Spinal cord (tissue), 10 donors: ENCODE data around the gene SHKBP1. TPM values are rescaled to one million over a fixed set of nuclear protein-coding genes. Genes with fewer than 3 reads are reported as not detected.

Source experiments
- DNase-seq, 6 donors: peaks; one replicate each; pipeline versions ENCODE4 v3.0.0 to v3.0.0-alpha.2; 2013 to 2015; ENCODE audit warnings: low spot score in 6 of 6, low read depth in 4 of 6
- H3K27ac ChIP-seq: one replicate; pipeline ENCODE4 v1.5.1; 2013; ENCODE audit warnings: low read depth, low read length, control low read depth
- H3K27me3 ChIP-seq: one replicate; pipeline ENCODE4 v1.6.1; 2013; ENCODE audit warnings: low read length; ENCODE audit not compliant: control insufficient read depth, insufficient read depth
- H3K36me3 ChIP-seq: one replicate; pipeline ENCODE4 v1.6.1; 2013; ENCODE audit warnings: low read length; ENCODE audit not compliant: control insufficient read depth, insufficient read depth
- H3K4me1 ChIP-seq: one replicate; pipeline ENCODE4 v1.6.1; 2013; ENCODE audit warnings: low read length; ENCODE audit not compliant: control insufficient read depth, insufficient read depth
- H3K4me3 ChIP-seq: one replicate; pipeline ENCODE4 v1.5.1; 2013; ENCODE audit warnings: low read depth, low read length, control low read depth
- H3K9me3 ChIP-seq: one replicate; pipeline ENCODE4 v1.6.1; 2013; ENCODE audit warnings: low read length; ENCODE audit not compliant: control insufficient read depth, insufficient read depth
- WGBS: methylation state at CpG from one replicate; pipeline ENCODE4 v1.1.5; 2013; ENCODE audit warnings: missing lambda C conversion rate; ENCODE audit not compliant: insufficient coverage; 5-methylcytosine and 5-hydroxymethylcytosine counted together
- polyA plus RNA-seq, 2 donors: library from polyadenylated mRNA; unstranded; fragments of 120-200 nt; gene quantifications; one replicate each; pipeline ENCODE4 v1.2.1, GENCODE V29; 2013; ENCODE audit not compliant: insufficient read length in 2 of 2
- total RNA-seq, 2 donors: library from RNA; depleted of rRNA in 1 of 2; stranded (reverse); fragments of 120-200 nt in 1 of 2; fragments of >200 nt in 1 of 2; gene quantifications; one replicate each; pipeline versions ENCODE4 v1.2.3 to v1.2.4, GENCODE V29; 2013 to 2014
- donor health status: healthy.

SHKBP1 gene
- total and polyA plus RNA-seq, 4 donors, result 9.6 to 43.1 (median 24.4) TPM

GRCh38 chr19:40626918-40627317, 50.2 kb downstream of the SHKBP1 start:
- H3K4me1 ChIP-seq, result peaks cover 10% of the 10 kb centered on the region
- no peak overlapping the region for H3K4me3 ChIP-seq
- DNase-seq, result no peak
- 90% methylated on average over 24 of the region's 24 CpGs for WGBS
- no peak overlapping the region for H3K27ac ChIP-seq
- H3K9me3 ChIP-seq, result no peaks in the 10 kb centered on the region
- H3K27me3 ChIP-seq, result no peaks in the 10 kb centered on the region
- H3K36me3 ChIP-seq, result peaks cover 57% of the 10 kb centered on the region

GRCh38 chr19:40627486-40628279, 51.0 kb downstream of the SHKBP1 start:
- WGBS, result 87% methylated on average over 39 of the region's 39 CpGs
- Histone ChIP-seq H3K4me1 (peaks cover 10% of the 10 kb centered on the region), H3K4me3 (no peak overlapping the region), H3K36me3 (peaks cover 50% of the 10 kb centered on the region), H3K27me3 (no peaks in the 10 kb centered on the region), H3K27ac (no peak overlapping the region), H3K9me3 (no peaks in the 10 kb centered on the region)
- DNase-seq, result no peak

- Histone ChIP-seq H3K27ac (no peak overlapping the region), H3K4me1 (peaks cover 3% of the 10 kb centered on the region), H3K9me3 (no peaks in the 10 kb centered on the region), H3K36me3 (peaks cover 36% of the 10 kb centered on the region), H3K27me3 (no peaks in the 10 kb centered on the region), H3K4me3 (no peak overlapping the region)
- WGBS, result 92% methylated on average over 41 of the region's 42 CpGs
- DNase-seq, result no peak
Measured at GRCh38 chr19:40629346-40629745, 52.7 kb downstream of the SHKBP1 start.

GRCh38 chr19:40630571-40631160, 54.0 kb downstream of the SHKBP1 start:
- H3K36me3 ChIP-seq, result peaks cover 31% of the 10 kb centered on the region
- DNase-seq, result no peak
- 74% methylated on average over 11 of the region's 16 CpGs for WGBS

GRCh38 chr19:40632311-40633036, 55.8 kb downstream of the SHKBP1 start:
- H3K27me3 ChIP-seq, result no peaks in the 10 kb centered on the region
- WGBS, result 92% methylated on average over 3 of the region's 3 CpGs
- DNase-seq, result no peak
- H3K4me1 ChIP-seq, result peaks cover 4% of the 10 kb centered on the region
- H3K36me3 ChIP-seq, result peaks cover 15% of the 10 kb centered on the region
- no peaks in the 10 kb centered on the region for H3K9me3 ChIP-seq
- H3K27ac ChIP-seq, result no peak overlapping the region
- no peak overlapping the region for H3K4me3 ChIP-seq

More at GRCh38 chr19:40630571-40631160, 54.0 kb downstream of the SHKBP1 start:
- no peak overlapping the region for H3K27ac ChIP-seq
- H3K4me3 ChIP-seq, result no peak overlapping the region
- H3K27me3 ChIP-seq, result no peaks in the 10 kb centered on the region
- peaks cover 4% of the 10 kb centered on the region for H3K4me1 ChIP-seq
- H3K9me3 ChIP-seq, result no peaks in the 10 kb centered on the region

- Histone ChIP-seq H3K27me3 (no peaks in the 10 kb centered on the region), H3K36me3 (peaks cover 10% of the 10 kb centered on the region), H3K27ac (no peak overlapping the region), H3K4me3 (no peak overlapping the region), H3K9me3 (no peaks in the 10 kb centered on the region), H3K4me1 (peaks cover 4% of the 10 kb centered on the region)
- no peak for DNase-seq
- no CpG with 5 or more reads among the region's 5 CpGs for WGBS
Measured at GRCh38 chr19:40633207-40633606, 56.5 kb downstream of the SHKBP1 start.

- H3K27me3 ChIP-seq, result no peaks in the 10 kb centered on the region
- no CpG with 5 or more reads among the region's 1 CpG for WGBS
- H3K36me3 ChIP-seq, result no peaks in the 10 kb centered on the region
- no peak for DNase-seq
- no peaks in the 10 kb centered on the region for H3K9me3 ChIP-seq
- H3K27ac ChIP-seq, result no peak overlapping the region
- H3K4me1 ChIP-seq, result peaks cover 4% of the 10 kb centered on the region
- no peak overlapping the region for H3K4me3 ChIP-seq
Measured at GRCh38 chr19:40638327-40638726, 61.7 kb downstream of the SHKBP1 start.

- Histone ChIP-seq H3K27ac (no peak overlapping the region), H3K36me3 (no peaks in the 10 kb centered on the region), H3K27me3 (no peaks in the 10 kb centered on the region), H3K9me3 (no peaks in the 10 kb centered on the region), H3K4me3 (no peak overlapping the region), H3K4me1 (no peaks in the 10 kb centered on the region)
- 84% methylated on average over 5 of the region's 6 CpGs for WGBS
- no peak for DNase-seq
Measured at GRCh38 chr19:40639638-40639982, 62.9 kb downstream of the SHKBP1 start.

GRCh38 chr19:40640744-40641143, 64.1 kb downstream of the SHKBP1 start:
- H3K4me1 ChIP-seq, result peaks cover 7% of the 10 kb centered on the region
- no peak for DNase-seq
- H3K4me3 ChIP-seq, result no peak overlapping the region
- no peaks in the 10 kb centered on the region for H3K27me3 ChIP-seq
- no peak overlapping the region for H3K27ac ChIP-seq
- no peaks in the 10 kb centered on the region for H3K36me3 ChIP-seq
- WGBS, result no CpG with 5 or more reads among the region's 5 CpGs
- no peaks in the 10 kb centered on the region for H3K9me3 ChIP-seq
